Spleen (tissue), 7 donors: ENCODE results near the gene LTBP1.

Source experiments
- CTCF ChIP-seq, 11 experiments: fragments of 200-600 bp in 7 of 11; fragments of 450-650 bp in 4 of 11; sonication (generic) in 4 of 11; IDR thresholded peaks in 8 of 11; conservative IDR thresholded peaks in 3 of 11; 1 replicate in 7 of 11; 2 replicates in 4 of 11; pipeline versions ENCODE4 v1.4.0 to v1.8.0; 2016 to 2021; ENCODE audit warnings: antibody characterized with exemption in 11 of 11, inconsistent platforms in 4 of 11, mild to moderate bottlenecking in 1 of 11
- POLR2A ChIP-seq, 3 donors: fragments of 450-650 bp; IDR thresholded peaks; one replicate each; pipeline ENCODE4 v1.5.1; 2017; ENCODE audit warnings: antibody characterized with exemption in 3 of 3, mild to moderate bottlenecking in 1 of 3
- POLR2AphosphoS5 ChIP-seq, 3 donors: sonication (generic); formaldehyde crosslinking; IDR thresholded peaks; one replicate each; pipeline ENCODE4 v1.5.1; 2017; ENCODE audit warnings: antibody characterized with exemption in 3 of 3
- donor health status: DM: no; HTN: no; CAD: no; lungs with moderate emphysema.
- donor health status: DM: no; HTN: no; CAD: no.
- donor health status: DM: no; HTN: no; CAD: no.

GRCh38 chr2:33326100-33326499 is 379.3 kb downstream of the LTBP1 start:
- no peak for TF ChIP-seq POLR2AphosphoS5 (IDR thresholded peaks at IDR 0.05)
- no peak for TF ChIP-seq CTCF (IDR thresholded peaks at IDR 0.05 in 8 of 11, conservative IDR thresholded peaks at IDR 0.05 in 3 of 11)
- no peak for TF ChIP-seq POLR2A (IDR thresholded peaks at IDR 0.05)
